ENCODE data around the gene LRP1B. TPM values are rescaled to one million over a fixed set of nuclear protein-coding genes. Genes with fewer than 3 reads are reported as not detected.

The LRP1B gene
- total and polyA plus RNA-seq, 2 donors (not counting 1 experiment from before 2014, with no cell fraction given), result not detected

GRCh38 chr2:140489193-140489592 is 1641.6 kb downstream of the LRP1B start:
- Histone ChIP-seq H3K9ac (ENCODE audit: low read length) (no peak overlapping the region), H3K9me3 (ENCODE audit: control extremely low read depth in 1 of 3, control insufficient read depth in 2 of 3, insufficient read depth in 1 of 3, low read length in 2 of 3) (no peaks in the 10 kb centered on the region), H3K79me2 (ENCODE audit: control insufficient read depth, insufficient read depth, low read length) (no peaks in the 10 kb centered on the region), H2AFZ (ENCODE audit: insufficient read depth, low read depth, low read length, poor library complexity, severe bottlenecking) (no peak overlapping the region), H3K27me3 (replicated peaks in 1 of 4; ENCODE audit: control extremely low read depth in 1 of 4, control insufficient read depth in 3 of 4, insufficient read depth in 4 of 4, low read length in 3 of 4) (no peaks in the 10 kb centered on the region), H3K4me3 (ENCODE audit: control extremely low read depth in 1 of 5, extremely low read depth in 1 of 5, insufficient read depth in 1 of 5, low read depth in 2 of 5, low read length in 4 of 5) (no peak overlapping the region), H3K27ac (ENCODE audit: low read length in 2 of 2) (no peak overlapping the region), H3K4me1 (ENCODE audit: control insufficient read depth in 2 of 2, insufficient read depth in 2 of 2, low read length in 2 of 2) (no peaks in the 10 kb centered on the region), H4K20me1 (ENCODE audit: control insufficient read depth, insufficient read depth, low read length, poor library complexity, severe bottlenecking) (no peaks in the 10 kb centered on the region), H3K36me3 (replicated peaks in 1 of 2; ENCODE audit: control extremely low read depth in 1 of 2, control insufficient read depth in 1 of 2, extremely low read depth in 1 of 2, insufficient read depth in 2 of 2, low read length in 1 of 2) (no peaks in the 10 kb centered on the region), H3K4me2 (replicated peaks; ENCODE audit: low read depth, low read length, poor library complexity, severe bottlenecking) (no peak overlapping the region)
- Mint-ChIP-seq H3K27me3 (no peaks in the 10 kb centered on the region), H3K4me1 (no peaks in the 10 kb centered on the region), H3K9me3 (ENCODE audit: insufficient read depth) (no peaks in the 10 kb centered on the region), H3K4me3 (no peak overlapping the region), H3K27ac (no peak overlapping the region)
- POLR2A ChIA-PET, result no interaction called here
- ATAC-seq (ENCODE audit: low read depth) (no peak), DNase-seq (no peak)
- CTCF ChIA-PET, result no interaction called here
- no peak for TF ChIP-seq CTCF (IDR thresholded peaks at IDR 0.05)
- TF ChIP-seq EZH2 (IDR thresholded peaks at IDR 0.05; ENCODE audit: borderline replicate concordance, insufficient read depth, low read depth, low read length, poor library complexity, severe bottlenecking), result no peak
- no CpG with 5 or more reads among the region's 1 CpG for WGBS (ENCODE audit: insufficient coverage)
- intact Hi-C loops (cut with micrococcal nuclease), result no loop called here

- CTCF ChIA-PET, result no interaction called here
- H3K27ac Mint-ChIP-seq, result no peak overlapping the region
These were observed 1649.7 kb downstream of the LRP1B start for GRCh38 chr2:140481136-140481535.

More at GRCh38 chr2:140481136-140481535, 1649.7 kb downstream of the LRP1B start:
- Histone ChIP-seq H3K9ac (ENCODE audit: low read length) (no peak overlapping the region), H3K4me3 (ENCODE audit: control extremely low read depth in 1 of 5, extremely low read depth in 1 of 5, insufficient read depth in 1 of 5, low read depth in 2 of 5, low read length in 4 of 5) (no peak overlapping the region), H3K4me1 (ENCODE audit: control insufficient read depth in 2 of 2, insufficient read depth in 2 of 2, low read length in 2 of 2) (no peaks in the 10 kb centered on the region), H3K36me3 (replicated peaks in 1 of 2; ENCODE audit: control extremely low read depth in 1 of 2, control insufficient read depth in 1 of 2, extremely low read depth in 1 of 2, insufficient read depth in 2 of 2, low read length in 1 of 2) (no peaks in the 10 kb centered on the region), H3K79me2 (ENCODE audit: control insufficient read depth, insufficient read depth, low read length) (no peaks in the 10 kb centered on the region), H2AFZ (ENCODE audit: insufficient read depth, low read depth, low read length, poor library complexity, severe bottlenecking) (no peak overlapping the region), H3K4me2 (replicated peaks; ENCODE audit: low read depth, low read length, poor library complexity, severe bottlenecking) (no peak overlapping the region), H3K27ac (ENCODE audit: low read length in 2 of 2) (no peak overlapping the region), H3K27me3 (replicated peaks in 1 of 4; ENCODE audit: control extremely low read depth in 1 of 4, control insufficient read depth in 3 of 4, insufficient read depth in 4 of 4, low read length in 3 of 4) (no peaks in the 10 kb centered on the region), H3K9me3 (ENCODE audit: control extremely low read depth in 1 of 3, control insufficient read depth in 2 of 3, insufficient read depth in 1 of 3, low read length in 2 of 3) (no peaks in the 10 kb centered on the region), H4K20me1 (ENCODE audit: control insufficient read depth, insufficient read depth, low read length, poor library complexity, severe bottlenecking) (no peaks in the 10 kb centered on the region)
- POLR2A ChIA-PET, result no interaction called here
- Mint-ChIP-seq H3K4me3 (no peak overlapping the region), H3K9me3 (ENCODE audit: insufficient read depth) (peaks cover 2% of the 10 kb centered on the region), H3K4me1 (no peaks in the 10 kb centered on the region), H3K27me3 (no peaks in the 10 kb centered on the region)
- WGBS (ENCODE audit: insufficient coverage), result no CpG with 5 or more reads among the region's 2 CpGs
- DNase-seq (no peak), ATAC-seq (ENCODE audit: low read depth) (no peak)
- intact Hi-C loops (cut with micrococcal nuclease), result no loop called here
- TF ChIP-seq EZH2 (IDR thresholded peaks at IDR 0.05; ENCODE audit: borderline replicate concordance, insufficient read depth, low read depth, low read length, poor library complexity, severe bottlenecking) (no peak), CTCF (IDR thresholded peaks at IDR 0.05) (no peak)
